Activated CD4-positive, CD25-positive, alpha-beta regulatory T cell treated with anti-CD3 and anti-CD28 coated beads, Interleukin-2, amount 50 U/mL, for 72 hours (primary cell): ENCODE results near the gene GGT5.
"Not testable (repeated sequence)": the region's sequence is repeated elsewhere in the genome, so short reads cannot be mapped to it uniquely, and the experiment has no call there.

ENCODE experiments used
- DNase-seq: peaks from one replicate; pipeline ENCODE4 v3.0.0; 2021

Gene GGT5, protein sequence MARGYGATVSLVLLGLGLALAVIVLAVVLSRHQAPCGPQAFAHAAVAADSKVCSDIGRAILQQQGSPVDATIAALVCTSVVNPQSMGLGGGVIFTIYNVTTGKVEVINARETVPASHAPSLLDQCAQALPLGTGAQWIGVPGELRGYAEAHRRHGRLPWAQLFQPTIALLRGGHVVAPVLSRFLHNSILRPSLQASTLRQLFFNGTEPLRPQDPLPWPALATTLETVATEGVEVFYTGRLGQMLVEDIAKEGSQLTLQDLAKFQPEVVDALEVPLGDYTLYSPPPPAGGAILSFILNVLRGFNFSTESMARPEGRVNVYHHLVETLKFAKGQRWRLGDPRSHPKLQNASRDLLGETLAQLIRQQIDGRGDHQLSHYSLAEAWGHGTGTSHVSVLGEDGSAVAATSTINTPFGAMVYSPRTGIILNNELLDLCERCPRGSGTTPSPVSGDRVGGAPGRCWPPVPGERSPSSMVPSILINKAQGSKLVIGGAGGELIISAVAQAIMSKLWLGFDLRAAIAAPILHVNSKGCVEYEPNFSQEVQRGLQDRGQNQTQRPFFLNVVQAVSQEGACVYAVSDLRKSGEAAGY

DNA sequence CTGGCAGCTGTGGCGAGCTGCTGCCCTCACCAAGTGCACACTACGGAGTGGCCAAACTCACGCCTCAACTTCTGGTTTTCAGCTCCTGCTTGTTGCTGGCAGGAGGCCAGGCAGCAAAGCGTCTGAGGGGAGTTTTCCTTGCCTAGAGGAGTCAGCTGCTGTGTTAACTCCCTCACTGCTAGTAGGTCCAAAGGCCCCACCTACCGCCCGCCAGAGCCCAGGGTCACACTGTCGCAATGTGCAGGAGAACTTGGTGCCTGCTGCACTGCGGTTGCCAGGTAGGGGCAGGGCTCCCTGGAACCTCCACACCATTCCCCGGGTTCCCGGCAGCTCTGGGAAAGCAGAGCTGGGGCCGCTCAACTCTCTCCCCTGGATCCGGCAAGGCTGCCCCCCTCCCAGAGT lies at the start of gene GGT5:
Gene GGT5 (minus strand): TSS at position 53 of the 402 bp plus-strand sequence. CDS start 357 bp downstream, outside the sequence.
- not testable (repeated sequence) for DNase-seq

DNA sequence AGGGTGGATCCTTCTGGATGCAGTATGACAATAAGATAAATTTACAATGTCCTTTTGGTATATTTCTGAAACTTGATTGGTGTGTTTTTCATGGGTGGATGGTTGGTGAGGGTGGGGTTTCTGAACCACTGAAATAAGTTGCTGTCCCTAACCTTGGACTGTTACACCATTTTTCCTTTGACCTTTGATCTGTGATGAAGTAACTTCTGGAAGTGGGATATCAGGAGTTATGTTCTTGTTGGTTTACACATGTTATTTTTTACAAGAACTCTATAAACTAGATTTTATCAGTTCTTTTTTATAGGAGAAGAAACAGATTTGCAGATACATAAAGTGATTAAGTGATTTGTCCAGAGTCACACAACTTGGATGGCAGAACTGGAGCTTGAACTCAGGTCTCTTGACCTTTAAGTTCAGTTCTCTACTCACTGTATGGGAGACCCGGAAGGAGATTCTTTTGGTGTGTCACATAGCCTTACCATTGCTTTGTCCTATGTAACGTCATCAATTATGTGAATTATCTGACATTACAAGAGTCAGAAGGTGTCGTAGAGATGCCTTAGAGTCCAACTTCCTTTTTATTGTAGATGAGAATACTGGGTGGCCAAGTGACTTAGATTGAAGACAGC lies 47.4 kb upstream of the GGT5 start:
- DNase-seq = not testable (repeated sequence)

DNA sequence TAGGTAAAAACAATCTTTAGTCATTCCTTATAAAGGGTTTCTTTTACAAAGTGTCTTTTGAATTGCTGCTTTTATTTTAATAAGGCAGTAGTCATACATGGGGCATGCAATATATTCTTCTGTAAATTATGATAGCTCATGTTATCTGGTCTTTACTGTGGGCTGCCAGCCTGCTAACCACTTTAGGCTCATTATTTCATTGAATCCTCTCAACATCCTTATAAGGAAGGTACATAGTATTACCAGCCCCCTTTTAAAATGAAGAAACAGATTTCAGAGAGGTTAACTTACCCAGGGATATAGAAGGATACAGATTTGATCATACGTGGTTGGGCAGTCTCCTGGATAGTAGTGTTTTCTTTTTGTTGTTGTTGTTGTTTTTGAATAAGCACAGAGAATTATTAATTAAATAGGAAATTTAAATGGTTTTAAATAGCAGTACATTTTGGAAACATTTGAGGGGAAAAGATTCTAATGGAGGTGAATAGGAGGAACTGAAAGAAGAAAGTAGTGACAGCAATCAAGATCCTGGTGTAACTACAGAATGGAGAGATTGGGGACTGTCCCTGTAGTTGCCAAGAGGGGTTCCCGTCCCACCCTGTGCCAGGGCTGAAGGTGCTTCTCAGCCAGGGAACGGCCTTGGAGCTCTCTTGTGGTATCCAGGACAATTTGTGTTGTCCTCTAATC lies 46.8 kb upstream of the GGT5 start:
- DNase-seq = no peak

DNA sequence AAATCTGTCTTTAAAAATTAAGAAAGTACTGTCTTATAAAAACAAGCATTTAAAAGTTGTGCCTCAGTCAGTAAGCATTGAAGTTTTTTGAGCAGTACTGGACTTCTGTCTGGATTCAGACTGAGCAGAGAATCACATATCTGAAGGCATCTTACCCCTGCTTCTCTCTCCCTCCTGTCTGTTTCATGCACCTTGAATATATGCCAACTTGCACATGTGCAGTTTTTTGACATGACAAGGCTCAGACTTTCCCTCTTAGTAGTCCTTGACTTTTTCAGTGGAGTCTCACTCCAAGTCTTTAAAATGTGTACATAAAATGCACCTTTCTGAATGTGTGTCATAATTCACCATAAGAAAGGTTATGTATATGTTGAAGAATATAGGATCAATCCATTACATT lies 45.6 kb upstream of the GGT5 start:
- DNase-seq = no peak

DNA sequence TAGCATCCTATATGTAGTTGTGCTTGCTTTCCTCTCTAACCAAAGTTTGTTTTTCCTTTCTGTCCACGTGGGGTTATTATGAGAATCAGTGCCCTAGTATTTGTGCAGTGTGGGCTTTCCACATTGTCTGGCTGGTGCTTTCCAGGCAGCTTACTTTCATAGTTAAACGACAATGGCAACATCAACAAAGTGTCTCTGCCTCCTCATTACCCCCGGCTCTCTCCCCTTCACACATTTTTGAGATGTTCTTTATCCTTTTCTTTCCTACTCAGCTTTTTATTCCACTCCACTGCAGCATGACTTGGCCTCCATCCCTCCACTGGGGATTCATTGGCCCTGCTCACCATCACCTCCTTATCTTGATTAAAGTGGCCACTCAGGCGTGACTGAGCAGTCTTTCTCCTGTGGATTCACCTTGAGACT lies 44.9 kb upstream of the GGT5 start:
- DNase-seq = no peak

DNA sequence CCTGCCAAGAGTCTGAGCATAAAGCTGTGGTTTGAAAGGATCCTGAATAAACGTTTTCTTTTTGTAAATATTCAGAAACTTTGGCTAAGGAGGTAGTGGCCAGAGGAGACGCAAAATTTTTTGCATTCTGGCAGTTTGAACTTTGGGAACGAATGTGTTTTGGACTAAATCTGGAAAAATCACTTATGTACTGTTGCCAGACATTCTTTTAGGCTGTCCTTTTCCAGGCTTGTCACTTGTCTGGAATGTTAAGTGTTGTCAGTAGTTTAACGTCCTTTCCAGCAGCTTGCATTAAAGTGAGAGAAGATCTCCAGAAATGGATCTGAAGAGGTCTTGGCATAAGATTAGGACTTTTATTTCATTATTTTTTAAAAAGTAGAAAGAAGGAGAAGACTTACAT lies 44.2 kb upstream of the GGT5 start:
- no peak for DNase-seq

DNA sequence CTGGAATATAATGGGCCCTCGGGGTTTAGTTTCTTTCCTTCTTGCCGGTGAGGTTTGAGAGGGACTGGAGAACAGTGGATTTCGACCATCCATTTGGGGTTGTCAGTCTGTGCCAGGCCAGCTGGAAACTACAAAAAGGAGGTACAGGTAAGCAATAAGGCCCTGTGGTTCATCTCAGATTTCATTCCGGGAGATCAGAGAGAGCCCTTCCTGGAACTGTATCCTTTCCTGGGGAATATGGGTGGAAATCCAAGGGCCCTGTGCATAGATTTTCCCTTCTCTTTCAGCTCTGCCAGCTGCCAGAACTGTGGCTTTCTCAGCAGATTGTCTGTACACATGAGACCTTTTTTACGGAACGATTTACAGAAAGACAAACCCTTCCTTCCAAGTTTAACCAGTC lies 42.9 kb upstream of the GGT5 start:
- DNase-seq = not testable (repeated sequence)

DNA sequence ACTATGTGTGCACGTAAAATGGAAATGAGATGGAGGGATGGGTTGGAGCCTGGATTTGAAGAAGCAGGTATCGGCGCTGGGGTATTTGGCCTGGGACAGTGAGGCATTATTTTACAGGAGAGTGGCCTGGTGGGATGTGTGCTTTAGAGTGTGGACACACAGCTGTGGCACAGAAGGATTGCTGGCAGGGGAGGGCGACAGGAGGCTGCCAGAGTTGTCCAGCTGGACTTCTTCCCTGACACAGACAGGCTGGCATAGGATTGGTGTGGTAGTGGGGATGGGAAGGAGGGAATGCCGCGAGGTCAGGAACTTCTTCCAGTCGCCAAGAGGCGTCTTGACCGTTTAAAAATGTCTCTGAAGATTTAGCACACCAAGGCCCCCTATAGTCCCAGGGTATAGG lies 42.3 kb upstream of the GGT5 start:
- DNase-seq = not testable (repeated sequence)

DNA sequence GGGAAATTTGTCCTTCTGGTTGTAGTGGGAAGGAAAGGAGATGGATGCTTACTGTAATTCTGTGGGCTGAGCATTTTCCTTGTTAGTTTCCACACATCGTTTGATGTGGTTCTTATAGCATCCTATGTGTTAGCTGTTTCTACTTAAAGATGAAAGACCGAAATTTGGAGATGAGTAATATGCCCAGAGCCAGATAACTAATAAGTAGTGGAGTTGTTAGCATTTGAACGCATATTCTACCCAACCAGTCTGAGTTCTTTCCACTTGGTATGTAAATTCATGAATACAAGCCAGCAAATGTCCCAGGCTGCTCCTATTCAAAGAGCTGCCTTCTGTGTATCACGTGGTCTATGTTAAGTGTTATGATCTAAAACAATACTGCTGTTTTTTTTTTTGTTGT lies 40.4 kb upstream of the GGT5 start:
- DNase-seq = no peak

DNA sequence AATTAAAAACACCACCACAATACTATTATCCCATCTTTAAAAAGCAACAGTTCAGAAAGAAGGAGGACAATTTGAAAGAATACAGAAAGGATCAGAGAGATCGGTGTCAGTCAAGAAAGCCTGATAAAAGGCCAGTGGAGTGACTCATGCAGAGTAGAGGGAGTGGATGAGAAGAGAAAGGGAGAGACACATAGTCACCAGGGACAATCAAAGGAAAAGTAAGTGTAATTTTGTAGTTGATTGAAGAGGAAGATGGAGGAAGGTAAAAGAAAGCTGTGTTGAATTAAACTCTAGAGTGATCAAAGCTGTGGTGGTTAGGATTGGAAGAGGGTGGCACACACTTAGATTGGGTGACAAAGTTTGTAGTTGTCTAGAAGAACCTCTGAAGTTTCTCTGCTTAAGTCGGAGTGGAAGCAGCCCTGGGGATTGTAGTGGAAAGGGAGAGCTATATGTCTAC lies 39.9 kb upstream of the GGT5 start:
- no peak for DNase-seq

DNA sequence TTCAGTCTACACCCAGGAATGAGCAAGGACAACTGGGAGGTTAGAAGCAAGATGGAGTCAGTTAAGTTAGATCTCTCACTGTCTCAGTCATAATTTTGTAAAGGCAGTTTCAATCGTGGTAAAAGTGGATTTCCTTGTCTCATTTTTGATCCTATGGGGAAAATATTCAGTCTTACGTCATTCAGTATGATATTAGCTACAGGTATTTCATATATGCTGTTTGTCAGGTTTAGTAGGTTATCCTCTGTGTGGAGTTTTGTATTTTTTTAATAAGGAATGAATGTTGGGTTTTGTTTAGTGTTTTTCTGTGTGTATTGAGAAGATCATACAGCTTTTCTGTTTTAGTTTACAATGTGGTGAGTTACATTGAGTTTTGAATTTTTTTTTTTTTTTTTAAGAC lies 37.5 kb upstream of the GGT5 start:
- no peak for DNase-seq

DNA sequence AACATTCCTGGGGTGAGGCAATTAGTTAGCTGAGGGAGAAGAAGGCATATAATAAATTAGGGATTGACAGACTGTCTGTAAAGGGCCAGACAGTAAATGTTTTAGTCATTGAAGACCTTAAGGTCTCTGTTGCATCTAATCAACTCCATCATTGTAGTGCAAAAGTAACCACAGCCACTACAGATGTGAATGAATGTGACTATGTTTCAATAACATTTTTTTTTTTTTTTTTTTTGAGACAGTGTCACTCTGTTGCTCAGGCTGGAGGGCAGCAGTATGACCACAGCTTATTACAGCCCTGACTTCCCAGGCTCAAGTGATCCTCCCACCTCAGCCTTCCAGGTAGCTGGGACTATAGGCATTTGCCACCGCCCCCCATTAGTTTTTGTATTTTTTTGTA lies 35.5 kb upstream of the GGT5 start:
- not testable (repeated sequence) for DNase-seq

DNA sequence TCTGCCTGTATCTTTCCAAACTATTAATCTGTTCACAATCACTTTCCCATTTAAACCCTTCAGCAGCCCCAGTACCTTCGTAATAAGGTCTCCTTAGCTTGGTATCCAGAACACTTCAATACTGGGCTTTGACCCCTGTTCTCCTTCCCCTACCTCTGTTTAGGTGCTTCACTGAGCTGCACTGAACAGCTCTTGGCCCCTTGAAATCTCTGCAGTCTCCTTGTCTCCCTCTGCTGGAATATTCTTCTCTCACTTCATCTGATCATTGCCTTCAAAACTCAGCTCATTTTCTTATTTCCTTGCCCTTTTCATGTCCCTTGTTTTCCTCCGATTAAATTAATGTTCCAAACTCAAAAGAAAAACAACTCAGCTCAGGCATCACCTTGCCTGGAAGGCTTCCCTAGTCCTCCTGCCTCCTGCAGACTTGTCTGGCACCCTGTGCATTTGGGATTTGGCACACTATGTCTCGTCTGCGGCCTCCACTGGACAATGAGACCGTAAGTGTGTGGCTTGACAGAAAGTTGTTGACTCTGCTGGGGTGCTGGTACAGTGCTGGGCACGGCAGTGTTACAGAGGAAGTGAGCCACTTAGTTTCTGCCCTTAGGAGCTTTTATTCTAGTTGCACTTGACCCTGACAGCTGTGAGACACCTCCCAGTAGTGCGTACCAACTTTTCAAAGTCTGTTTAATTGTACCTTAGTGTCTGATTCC lies 30.0 kb upstream of the GGT5 start:
- DNase-seq = not testable (repeated sequence)

DNA sequence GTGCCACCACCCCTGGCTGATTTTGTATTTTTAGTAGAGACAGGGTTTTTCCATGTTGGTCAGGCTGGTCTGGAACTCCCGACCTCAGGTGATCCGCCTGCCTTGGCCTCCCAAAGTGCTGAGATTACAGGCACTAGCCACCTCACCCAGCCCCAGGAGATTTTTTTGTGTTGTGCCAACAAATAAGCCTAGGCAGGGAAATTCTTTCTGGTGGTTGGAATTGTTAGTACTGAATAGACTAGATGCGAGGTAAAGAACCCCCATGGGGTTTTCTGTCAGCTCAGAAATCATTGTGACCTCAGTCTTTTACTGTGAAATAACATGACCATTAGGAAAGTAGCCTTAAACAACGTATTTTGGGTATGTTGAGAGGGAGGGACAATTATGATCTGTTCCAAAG lies 29.0 kb upstream of the GGT5 start:
- not testable (repeated sequence) for DNase-seq

DNA sequence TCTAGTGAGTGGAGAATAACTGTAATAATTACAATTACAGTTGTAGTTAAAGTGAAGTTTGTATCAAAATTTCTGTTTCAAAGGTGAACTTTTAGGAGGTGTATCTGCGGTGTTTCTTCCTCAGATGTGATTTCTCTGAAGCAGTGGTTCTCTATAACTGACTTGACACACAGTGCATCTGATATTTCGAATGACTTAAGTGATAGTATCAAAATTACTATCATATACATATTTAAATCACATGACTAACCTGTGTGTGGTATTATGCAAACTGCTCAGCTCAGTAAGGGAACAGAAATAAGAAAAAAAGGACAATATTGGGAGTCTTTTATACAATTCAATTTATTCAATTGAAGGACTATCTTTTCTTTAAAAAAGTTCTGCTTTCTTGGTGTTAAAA lies 28.1 kb upstream of the GGT5 start:
- not testable (repeated sequence) for DNase-seq

DNA sequence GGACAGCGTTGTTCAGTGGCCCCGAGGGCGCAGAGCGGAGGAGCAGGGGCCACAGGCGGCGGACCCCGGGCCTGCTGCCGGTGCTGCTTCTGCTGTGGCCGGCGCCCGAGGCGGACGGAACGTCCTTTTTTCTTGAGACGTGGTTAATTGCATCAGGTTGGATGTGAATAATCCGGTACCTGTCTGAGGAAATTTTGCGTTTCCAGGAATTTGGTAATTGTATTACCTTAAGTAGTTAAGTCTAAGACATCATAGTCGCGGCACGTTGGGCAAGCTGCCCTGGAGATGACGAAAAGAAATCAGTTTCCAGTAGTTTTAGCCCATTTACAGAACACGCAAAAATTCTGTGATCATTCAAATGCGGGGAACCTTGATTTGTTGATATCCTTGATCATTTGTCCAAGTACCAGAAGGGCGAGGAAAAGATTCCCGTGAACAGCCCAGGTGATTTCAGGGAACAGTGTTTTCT lies 26.5 kb upstream of the GGT5 start:
- no peak for DNase-seq

DNA sequence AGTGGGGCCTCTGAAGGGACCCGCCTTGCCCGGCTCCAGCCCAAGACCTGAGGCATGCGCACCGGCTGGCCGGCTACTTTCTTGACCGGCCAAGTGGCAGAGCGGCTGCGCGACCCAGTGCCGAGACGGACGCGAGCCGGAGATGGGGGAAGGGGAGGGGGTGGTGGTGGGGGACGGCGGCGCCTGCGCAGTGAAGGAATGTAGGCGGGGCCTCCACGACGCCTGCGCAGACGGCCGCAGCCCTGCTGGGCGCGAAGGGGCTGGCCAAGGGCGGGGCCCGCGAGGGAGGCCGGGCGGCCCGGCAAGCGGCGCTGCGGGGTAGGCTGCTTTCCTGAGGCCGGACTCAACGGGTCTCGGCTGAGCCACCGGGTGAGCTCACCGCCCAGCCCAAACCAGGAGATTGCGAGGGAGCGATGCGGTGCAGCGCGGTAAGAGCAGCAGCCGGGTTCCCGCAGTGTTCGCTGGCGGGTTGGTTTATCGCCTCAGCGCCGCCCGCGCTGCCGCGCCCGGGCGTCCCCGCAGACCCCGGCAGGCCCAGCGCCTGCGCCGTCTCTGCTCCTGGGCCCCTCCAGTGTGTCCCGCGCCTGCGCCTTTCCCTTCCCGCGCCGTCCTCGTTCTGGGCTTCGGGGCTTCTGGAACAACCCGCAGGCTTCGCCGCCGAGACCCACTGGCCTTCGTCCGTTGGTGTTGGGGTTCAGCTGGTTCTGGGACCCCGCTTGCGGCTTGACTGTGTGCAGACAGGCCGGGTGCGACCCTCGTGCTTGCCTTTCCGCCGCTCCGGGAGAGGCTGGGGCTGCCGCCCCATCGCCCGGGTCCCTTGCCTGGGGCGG lies 25.9 kb upstream of the GGT5 start, which contains the start of gene SPECC1L:
Gene SPECC1L (plus strand): TSS at position 276 of the 830 bp plus-strand sequence. CDS start 31,401 bp downstream, outside the sequence.
- DNase-seq = peak; percentile 97

DNA sequence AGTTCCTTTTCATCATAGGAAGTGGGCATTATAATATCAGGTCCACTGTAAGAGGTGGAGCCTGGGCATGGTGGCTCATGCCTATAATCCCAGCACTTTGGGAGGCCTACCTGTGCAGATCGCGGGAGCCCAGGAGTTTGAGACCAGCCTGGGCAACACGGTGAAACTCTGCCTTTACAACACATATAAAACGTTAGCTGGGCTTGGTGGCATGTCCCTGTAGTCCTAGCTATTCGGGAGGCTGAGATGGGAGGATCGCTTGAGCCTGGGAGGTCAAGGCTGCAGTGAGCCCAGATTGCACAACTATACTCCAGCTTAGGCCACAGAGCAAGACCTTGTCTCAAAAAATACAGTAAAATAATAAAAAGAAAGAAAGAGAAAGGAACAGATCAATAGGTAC lies 21.6 kb upstream of the GGT5 start:
- DNase-seq = not testable (repeated sequence)

DNA sequence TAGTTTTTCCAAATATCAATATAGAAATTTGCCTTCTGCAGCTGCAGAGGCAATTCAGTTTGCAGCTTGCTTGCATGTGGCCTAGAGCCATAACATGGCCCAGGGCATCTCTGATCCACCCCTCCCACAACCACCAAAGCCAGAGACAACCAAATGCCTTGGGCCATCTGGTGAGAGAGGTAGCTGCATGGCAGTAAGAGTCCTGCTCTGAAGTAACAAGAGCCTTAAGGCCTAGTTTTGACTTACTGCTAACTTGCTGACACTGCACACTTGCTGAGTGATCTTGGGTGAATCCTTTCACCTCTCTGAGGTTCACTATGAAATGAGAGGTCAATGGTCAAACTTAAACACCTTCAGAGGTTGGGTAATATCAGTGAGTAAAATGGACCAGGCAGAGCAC lies 20.9 kb upstream of the GGT5 start:
- no peak for DNase-seq

DNA sequence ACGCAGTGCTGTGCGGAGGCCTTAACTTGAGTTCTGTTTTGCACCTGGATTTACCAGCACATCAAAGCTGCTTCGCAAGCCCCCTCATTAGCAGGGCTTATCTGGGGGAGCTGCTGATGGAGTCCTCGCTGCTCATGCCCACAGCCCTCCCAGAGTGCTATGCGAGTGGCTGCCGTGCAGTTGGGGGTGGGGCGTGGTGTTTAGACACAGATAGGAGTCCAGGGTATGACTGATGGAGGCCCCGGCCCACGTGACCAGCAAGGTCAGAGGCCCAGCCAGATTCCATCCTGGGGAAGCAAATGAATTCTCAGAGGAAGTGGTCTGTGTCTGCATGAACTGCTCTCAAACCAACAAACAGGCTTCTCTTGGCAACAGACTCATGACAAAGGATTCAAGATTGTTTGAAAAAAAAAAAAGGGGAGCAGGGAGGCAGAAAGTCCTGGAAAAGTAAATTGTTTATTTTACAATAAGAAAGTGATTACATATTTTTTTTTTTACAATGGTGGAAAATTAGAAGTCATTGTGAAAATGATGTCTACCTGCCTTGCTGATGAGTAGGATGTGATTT lies 19.5 kb upstream of the GGT5 start:
- not testable (repeated sequence) for DNase-seq

DNA sequence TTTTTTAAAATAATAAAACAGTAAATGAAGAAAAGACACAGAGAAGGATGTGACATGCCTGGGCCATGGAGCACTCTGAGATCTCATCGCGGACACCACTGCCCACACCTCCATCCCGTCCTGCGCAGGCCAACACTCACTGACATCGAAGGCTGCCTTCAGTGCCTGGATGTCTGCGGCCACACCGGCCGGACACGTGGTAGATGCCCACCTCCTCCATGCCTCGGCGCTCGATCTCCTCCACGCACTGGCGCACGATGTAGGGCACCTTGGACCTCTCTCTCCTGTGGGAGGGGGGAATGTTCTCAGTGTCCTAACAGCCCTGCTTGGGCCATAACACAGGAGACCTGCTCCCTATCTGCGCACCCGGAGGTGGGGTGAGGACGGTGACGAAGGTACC lies 18.6 kb upstream of the GGT5 start:
- not testable (repeated sequence) for DNase-seq
